ENCODE results near the gene OPTC. TPM values are rescaled to one million over a fixed set of nuclear protein-coding genes. Genes with fewer than 3 reads are reported as not detected.

OPTC gene
- total RNA-seq, 2 donors from 2014 or later = not detected

DNA sequence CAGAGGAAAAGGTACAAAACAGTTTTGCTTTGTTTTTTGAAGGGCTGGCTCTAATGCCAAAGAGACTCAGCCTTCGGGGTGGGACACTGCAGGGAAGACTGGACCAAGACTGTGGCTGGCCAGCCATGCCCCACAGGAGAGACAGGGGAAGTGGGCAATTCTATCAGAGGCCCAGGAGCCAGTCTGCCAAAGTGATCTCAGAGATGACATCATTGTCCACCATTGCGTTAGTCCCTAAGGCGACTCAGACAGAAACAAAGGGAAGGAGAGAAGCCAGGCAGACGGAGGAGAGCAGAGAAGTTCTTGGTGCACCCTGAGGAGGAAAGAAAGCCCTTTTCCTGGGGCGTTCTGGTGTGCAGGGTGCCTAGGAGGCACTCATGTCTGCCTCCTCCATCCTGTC, 26.4 kb downstream of the OPTC start:
- no peak overlapping the region for H3K27ac ChIP-seq
- no peak overlapping the region for H3K4me3 ChIP-seq
- no peak for ATAC-seq
- WGBS, 2 donors = 71 to 94% methylated on average over 5 of the region's 5 CpGs
- H3K4me1 ChIP-seq = peaks cover 30% of the 10 kb centered on the region
- H3K9me3 ChIP-seq = no peaks in the 10 kb centered on the region
- intact Hi-C loops (cut with DNase I) = no loop called here
- no peak for DNase-seq
- no peaks in the 10 kb centered on the region for H3K36me3 ChIP-seq (replicated peaks in 1 of 2; ENCODE audit: insufficient read depth in 1 of 2, low read depth in 2 of 2)
- no peaks in the 10 kb centered on the region for H3K27me3 ChIP-seq
- TF ChIP-seq CTCF (IDR thresholded peaks at IDR 0.05) = no peak
- TF ChIP-seq POLR2A (IDR thresholded peaks at IDR 0.05) = no peak

DNA sequence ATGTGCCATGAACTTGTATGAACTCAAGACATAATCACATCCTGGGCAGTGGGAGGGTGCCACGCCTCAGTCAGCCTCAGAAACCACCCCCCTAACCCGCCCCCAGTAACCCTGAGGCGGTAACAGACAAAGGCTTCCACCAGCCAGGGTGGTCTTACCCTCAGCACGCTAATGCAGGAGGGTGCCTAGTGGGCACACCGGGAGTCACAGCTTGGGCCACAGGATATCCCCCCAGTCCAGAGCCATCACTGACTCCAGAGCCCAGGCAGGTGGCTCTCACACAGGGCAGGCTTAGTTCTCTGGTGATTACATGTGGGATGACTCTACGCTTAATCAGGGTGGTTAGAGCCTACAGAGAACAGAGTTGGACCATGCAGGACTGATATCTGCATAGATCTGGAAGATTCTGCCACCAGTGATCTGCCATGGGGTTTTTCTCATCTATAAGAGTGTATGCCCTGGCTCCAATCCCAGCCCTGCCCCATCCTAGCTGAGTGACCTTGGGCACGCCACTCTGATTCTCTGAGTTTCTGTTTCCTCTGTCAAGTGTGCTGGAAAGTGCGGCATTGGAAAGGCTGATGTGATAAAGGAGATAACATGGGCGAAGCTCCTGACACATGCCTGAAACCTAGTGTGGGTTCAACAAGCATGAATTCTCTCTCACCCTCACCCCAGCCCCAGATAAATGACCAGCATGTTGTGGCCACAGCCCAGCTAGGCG, 27.3 kb downstream of the OPTC start:
- Histone ChIP-seq H3K27me3 (no peaks in the 10 kb centered on the region), H3K36me3 (replicated peaks in 1 of 2; ENCODE audit: insufficient read depth in 1 of 2, low read depth in 2 of 2) (no peaks in the 10 kb centered on the region), H3K27ac (no peak overlapping the region), H3K4me3 (no peak overlapping the region), H3K9me3 (no peaks in the 10 kb centered on the region), H3K4me1 (peaks cover 30% of the 10 kb centered on the region)
- peak; percentile 34 to 65 (median 58) for DNase-seq
- WGBS, 2 donors = 64 to 66% methylated on average over 7 to 10 of the region's 10 CpGs
- ATAC-seq = peak; percentile 30
- intact Hi-C loops (cut with DNase I) = no loop called here
- TF ChIP-seq POLR2A (IDR thresholded peaks at IDR 0.05) (no peak), CTCF (IDR thresholded peaks at IDR 0.05) (no peak)

- no peak overlapping the region for H3K4me3 ChIP-seq
- no peaks in the 10 kb centered on the region for H3K9me3 ChIP-seq
- 76 to 89% methylated on average over 3 to 5 of the region's 5 CpGs for WGBS, 2 donors
- DNase-seq = no peak
- intact Hi-C loops (cut with DNase I) = no loop called here
- H3K27me3 ChIP-seq = no peaks in the 10 kb centered on the region
- TF ChIP-seq CTCF (IDR thresholded peaks at IDR 0.05) (no peak), POLR2A (IDR thresholded peaks at IDR 0.05) (no peak)
- ATAC-seq = no peak
- H3K4me1 ChIP-seq = peaks cover 30% of the 10 kb centered on the region
- H3K27ac ChIP-seq = no peak overlapping the region
- no peaks in the 10 kb centered on the region for H3K36me3 ChIP-seq (replicated peaks in 1 of 2; ENCODE audit: insufficient read depth in 1 of 2, low read depth in 2 of 2)
Observed at GRCh38 chr1:203521812-203522211, 27.9 kb downstream of the OPTC start.

DNA sequence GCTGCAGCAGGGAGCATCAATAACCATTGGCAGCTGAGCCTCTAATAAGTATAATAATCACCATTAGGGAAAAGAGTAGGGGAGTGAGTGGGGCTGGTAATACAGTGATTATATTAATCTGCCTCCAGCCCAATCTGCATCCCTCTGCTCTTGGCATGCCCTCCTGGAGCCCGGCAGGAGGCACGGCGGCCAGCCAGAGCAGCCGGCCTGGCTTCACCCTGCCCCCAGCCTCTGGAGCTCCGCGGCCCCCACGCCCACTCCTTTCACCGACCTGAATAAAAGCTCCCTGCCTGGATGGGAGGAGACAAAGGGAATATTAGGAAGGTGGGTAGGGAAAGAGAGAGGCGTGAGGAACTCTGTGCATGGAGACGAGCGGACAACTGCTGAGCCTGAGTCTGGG, 28.3 kb downstream of the OPTC start:
- intact Hi-C loops (cut with DNase I) = no loop called here
- 75 to 88% methylated on average over 11 of the region's 11 CpGs for WGBS, 2 donors
- no peak overlapping the region for H3K4me3 ChIP-seq
- TF ChIP-seq CTCF (IDR thresholded peaks at IDR 0.05) (no peak), POLR2A (IDR thresholded peaks at IDR 0.05) (no peak)
- no peaks in the 10 kb centered on the region for H3K36me3 ChIP-seq (replicated peaks in 1 of 2; ENCODE audit: insufficient read depth in 1 of 2, low read depth in 2 of 2)
- no peak overlapping the region for H3K27ac ChIP-seq
- H3K27me3 ChIP-seq = no peaks in the 10 kb centered on the region
- no peaks in the 10 kb centered on the region for H3K9me3 ChIP-seq
- H3K4me1 ChIP-seq = peaks cover 30% of the 10 kb centered on the region
- no peak for ATAC-seq
- no peak for DNase-seq

GRCh38 chr1:203523667-203524066, 29.7 kb downstream of the OPTC start:
- Histone ChIP-seq H3K4me1 (peaks cover 30% of the 10 kb centered on the region), H3K36me3 (replicated peaks in 1 of 2; ENCODE audit: insufficient read depth in 1 of 2, low read depth in 2 of 2) (no peaks in the 10 kb centered on the region)

More at GRCh38 chr1:203523667-203524066, 29.7 kb downstream of the OPTC start:
- no peak overlapping the region for H3K27ac ChIP-seq
- H3K27me3 ChIP-seq = no peaks in the 10 kb centered on the region
- no peak overlapping the region for H3K4me3 ChIP-seq
- no peaks in the 10 kb centered on the region for H3K9me3 ChIP-seq
- intact Hi-C loops (cut with DNase I) = no loop called here
- ATAC-seq = no peak
- WGBS, 2 donors = 91 to 97% methylated on average over 6 of the region's 6 CpGs
- no peak for DNase-seq
- no peak for TF ChIP-seq CTCF (IDR thresholded peaks at IDR 0.05)
- no peak for TF ChIP-seq POLR2A (IDR thresholded peaks at IDR 0.05)
